Astrocyte (in vitro differentiated cells and primary cell): Measurements from ENCODE around the gene SH3PXD2B. TPM values are rescaled to one million over a fixed set of nuclear protein-coding genes. Genes with fewer than 3 reads are reported as not detected.

Experiments
- DNase-seq: peaks from one replicate; pipeline ENCODE4 v3.0.0-alpha.2; 2010; ENCODE audit warnings: low read depth
- FAIRE-seq: peaks from 2 replicates; lab custom pipeline; 2011; peaks lifted over from hg19 to GRCh38; lab: Jason Lieb, UNC
- H2AFZ ChIP-seq: 2 replicates; pipeline ENCODE4 v1.6.0; 2012; ENCODE audit warnings: low read depth, low read length, inconsistent platforms
- H3K27ac ChIP-seq: 2 replicates; pipeline ENCODE4 v1.5.1; 2011; ENCODE audit warnings: low read depth, low read length, inconsistent platforms
- H3K27me3 ChIP-seq: 2 replicates; pipeline ENCODE4 v1.6.0; 2011; ENCODE audit warnings: low read length, inconsistent platforms; ENCODE audit not compliant: insufficient read depth
- H3K36me3 ChIP-seq: 2 replicates; pipeline ENCODE4 v1.5.1; 2011; ENCODE audit warnings: low read length, inconsistent platforms; ENCODE audit not compliant: insufficient read depth
- H3K4me1 ChIP-seq: 2 replicates; pipeline ENCODE4 v1.5.1; 2011; ENCODE audit warnings: low read length, inconsistent platforms; ENCODE audit not compliant: insufficient read depth
- H3K4me2 ChIP-seq: 2 replicates; pipeline ENCODE4 v1.6.0; 2012; ENCODE audit warnings: low read length, inconsistent platforms
- H3K4me3 ChIP-seq: 2 replicates; pipeline ENCODE4 v1.5.1; 2011; ENCODE audit warnings: low read depth, mild to moderate bottlenecking, low read length, inconsistent platforms; ENCODE audit not compliant: insufficient read depth
- H3K79me2 ChIP-seq: 2 replicates; pipeline ENCODE4 v1.6.0; 2012; ENCODE audit warnings: mild to moderate bottlenecking, low read length, inconsistent platforms; ENCODE audit not compliant: insufficient read depth
- H3K9ac ChIP-seq: 2 replicates; pipeline ENCODE4 v1.6.0; 2012; ENCODE audit warnings: mild to moderate bottlenecking, low read length, inconsistent platforms
- H3K9me3 ChIP-seq: 2 replicates; pipeline ENCODE4 v1.5.1; 2012; ENCODE audit warnings: low read depth, mild to moderate bottlenecking, low read length, inconsistent platforms; ENCODE audit not compliant: insufficient read depth
- H4K20me1 ChIP-seq: 2 replicates; pipeline ENCODE4 v1.6.0; 2012; ENCODE audit warnings: low read length, inconsistent platforms; ENCODE audit not compliant: insufficient read depth
- H3K27ac Mint-ChIP-seq: one replicate; pipeline ENCODE4 v1.8.0; 2021; ENCODE audit warnings: mild to moderate bottlenecking, mixed read lengths; ENCODE audit not compliant: unreplicated experiment
- H3K27me3 Mint-ChIP-seq: one replicate; pipeline ENCODE4 v1.8.0; 2021; ENCODE audit warnings: low read depth, mixed read lengths; ENCODE audit not compliant: unreplicated experiment
- H3K36me3 Mint-ChIP-seq: one replicate; pipeline ENCODE4 v1.8.0; 2021; ENCODE audit warnings: low read depth, mixed read lengths; ENCODE audit not compliant: unreplicated experiment
- H3K4me1 Mint-ChIP-seq: one replicate; pipeline ENCODE4 v1.8.0; 2021; ENCODE audit warnings: low read depth, mixed read lengths; ENCODE audit not compliant: unreplicated experiment
- H3K4me3 Mint-ChIP-seq: one replicate; pipeline ENCODE4 v1.8.0; 2021; ENCODE audit warnings: mild to moderate bottlenecking, moderate library complexity, mixed read lengths; ENCODE audit not compliant: unreplicated experiment
- H3K9me3 Mint-ChIP-seq: one replicate; pipeline ENCODE4 v1.8.0; 2021; ENCODE audit warnings: mild to moderate bottlenecking, mixed read lengths; ENCODE audit not compliant: unreplicated experiment
- CTCF ChIP-seq: IDR thresholded peaks from 2 replicates; pipeline ENCODE4 v1.5.1; 2011; ENCODE audit warnings: low read depth, mild to moderate bottlenecking, inconsistent platforms, low read length, moderate library complexity; ENCODE audit not compliant: insufficient read depth
- EZH2 ChIP-seq: IDR thresholded peaks from 2 replicates; pipeline ENCODE4 v1.6.1; 2012; ENCODE audit warnings: mild to moderate bottlenecking, low read length, inconsistent platforms; ENCODE audit not compliant: insufficient read depth
- total RNA-seq: library from RNA; stranded (reverse); gene quantifications from 2 replicates; pipeline ENCODE4 v1.2.1, GENCODE V29; 2021

The SH3PXD2B gene
- total RNA-seq, 1 donor from 2014 or later, result 66.0 TPM

GRCh38 chr5:172417130-172417841 is 37.0 kb downstream of the SH3PXD2B start:
- no peak for FAIRE-seq
- DNase-seq, result no peak
- Histone ChIP-seq H3K79me2 (peaks cover 5% of the 10 kb centered on the region), H3K27me3 (no peaks in the 10 kb centered on the region), H3K4me3 (no peak overlapping the region), H4K20me1 (peaks cover 69% of the 10 kb centered on the region), H3K27ac (peak overlapping the region; percentile 75), H3K4me2 (no peak overlapping the region), H3K9ac (peak overlapping the region; percentile 44), H3K9me3 (no peaks in the 10 kb centered on the region), H3K36me3 (peaks cover 3% of the 10 kb centered on the region), H2AFZ (no peak overlapping the region), H3K4me1 (peaks cover 56% of the 10 kb centered on the region)
- no peak for TF ChIP-seq CTCF
- TF ChIP-seq EZH2, result no peak
- Mint-ChIP-seq H3K27me3 (no peaks in the 10 kb centered on the region), H3K4me1 (peaks cover 20% of the 10 kb centered on the region), H3K9me3 (peaks cover 2% of the 10 kb centered on the region), H3K27ac (no peak overlapping the region), H3K36me3 (peaks cover 28% of the 10 kb centered on the region), H3K4me3 (no peak overlapping the region)

GRCh38 chr5:172415362-172416275 is 38.7 kb downstream of the SH3PXD2B start:
- H2AFZ ChIP-seq, result no peak overlapping the region
- H3K4me1 ChIP-seq, result peaks cover 66% of the 10 kb centered on the region
- no peaks in the 10 kb centered on the region for H3K27me3 ChIP-seq
- H3K4me2 ChIP-seq, result no peak overlapping the region
- peaks cover 4% of the 10 kb centered on the region for H3K79me2 ChIP-seq
- DNase-seq (no peak), FAIRE-seq (no peak)
- no peak overlapping the region for H3K27ac Mint-ChIP-seq
- peaks cover 68% of the 10 kb centered on the region for H4K20me1 ChIP-seq
- H3K4me1 Mint-ChIP-seq, result peaks cover 30% of the 10 kb centered on the region
- H3K27ac ChIP-seq, result no peak overlapping the region
- no peaks in the 10 kb centered on the region for H3K9me3 ChIP-seq
- no peak overlapping the region for H3K9ac ChIP-seq
- H3K4me3 Mint-ChIP-seq, result no peak overlapping the region
- peaks cover 2% of the 10 kb centered on the region for H3K9me3 Mint-ChIP-seq
- no peaks in the 10 kb centered on the region for H3K36me3 ChIP-seq
- no peaks in the 10 kb centered on the region for H3K27me3 Mint-ChIP-seq
- peaks cover 28% of the 10 kb centered on the region for H3K36me3 Mint-ChIP-seq
- no peak overlapping the region for H3K4me3 ChIP-seq
- TF ChIP-seq CTCF (no peak), EZH2 (no peak)
